OCI-LY1 (cell line): ENCODE data around the gene ZNF554.

Experiments
- H2AFZ ChIP-seq: fragments of 200-600 bp; sonication (generic), shearing (Covaris generic); 2 replicates; pipeline ENCODE4 v1.6.0; 2014; ENCODE audit warnings: antibody characterized with exemption, mild to moderate bottlenecking, low read length
- H3F3A ChIP-seq: fragments of 200-600 bp; sonication (generic), shearing (Covaris generic); 2 replicates; pipeline ENCODE4 v1.6.0; 2014; ENCODE audit warnings: mild to moderate bottlenecking, antibody characterized with exemption, low read length, moderate library complexity; ENCODE audit not compliant: insufficient read depth
- H3K27ac ChIP-seq: fragments of 200-600 bp; sonication (generic); 2 replicates; pipeline ENCODE4 v1.5.1; 2014; ENCODE audit warnings: low read length, mixed run types, mild to moderate bottlenecking, low read depth; ENCODE audit not compliant: poor library complexity, severe bottlenecking
- H3K27me3 ChIP-seq: fragments of 200-600 bp; sonication (generic); 2 replicates; pipeline ENCODE4 v1.6.0; 2014; ENCODE audit warnings: antibody characterized with exemption, mild to moderate bottlenecking, low read length, moderate library complexity; ENCODE audit not compliant: insufficient read depth
- H3K36me3 ChIP-seq: fragments of 200-600 bp; sonication (generic); 2 replicates; pipeline ENCODE4 v1.6.1; 2014; ENCODE audit warnings: mild to moderate bottlenecking, antibody characterized with exemption, low read length, moderate library complexity, mixed read lengths; ENCODE audit not compliant: insufficient read depth
- H3K4me1 ChIP-seq: fragments of 200-600 bp; sonication (generic); 2 replicates; pipeline ENCODE4 v1.5.1; 2014; ENCODE audit warnings: mild to moderate bottlenecking, low read length, moderate library complexity; ENCODE audit not compliant: insufficient read depth, severe bottlenecking
- H3K4me2 ChIP-seq: fragments of 200-600 bp; sonication (generic), shearing (Covaris generic); 2 replicates; pipeline ENCODE4 v1.6.1; 2014; ENCODE audit warnings: low read length
- H3K4me3 ChIP-seq: fragments of 200-600 bp; sonication (generic); 2 replicates; pipeline ENCODE4 v1.5.1; 2014; ENCODE audit warnings: low read length, low read depth, mild to moderate bottlenecking, mixed read lengths; ENCODE audit not compliant: poor library complexity, severe bottlenecking
- H3K79me2 ChIP-seq: fragments of 200-600 bp; shearing (Covaris generic); 2 replicates; pipeline ENCODE4 v1.6.1; 2016; ENCODE audit warnings: mixed run types, low read length, mixed read lengths; ENCODE audit not compliant: insufficient read depth
- H3K9ac ChIP-seq: fragments of 200-600 bp; sonication (generic), shearing (Covaris generic); 2 replicates; pipeline ENCODE4 v1.6.1; 2014; ENCODE audit warnings: mild to moderate bottlenecking, low read length, mixed read lengths
- H3K9me2 ChIP-seq: fragments of 200-600 bp; sonication (generic), shearing (Covaris generic); 2 replicates; pipeline ENCODE4 v1.6.1; 2014; ENCODE audit warnings: low read depth, mild to moderate bottlenecking, low read length, mixed read lengths
- H3K9me3 ChIP-seq: fragments of 200-600 bp; shearing (Covaris generic); 2 replicates; pipeline ENCODE4 v1.6.1; 2014; ENCODE audit warnings: low read length, mixed read lengths
- H4K20me1 ChIP-seq: fragments of 200-600 bp; sonication (generic), shearing (Covaris generic); 2 replicates; pipeline ENCODE4 v1.6.0; 2016; ENCODE audit warnings: mild to moderate bottlenecking, low read length; ENCODE audit not compliant: insufficient read depth
- EZH2 ChIP-seq: fragments of 200-600 bp; sonication (generic), shearing (Covaris generic); IDR thresholded peaks from 2 replicates; pipeline ENCODE4 v1.8.0; 2017; ENCODE audit warnings: borderline replicate concordance, mixed run types, mild to moderate bottlenecking, antibody characterized with exemption, low read length, moderate library complexity, mixed read lengths
- TF ChIP-seq, protein P1 (sequence below): fragments of 200-600 bp; sonication (generic), shearing (Covaris generic); IDR thresholded peaks from 2 replicates; pipeline ENCODE4 v1.5.1; 2017; ENCODE audit warnings: mild to moderate bottlenecking, antibody characterized with exemption, low read length, moderate library complexity, mixed read lengths

ZNF554 gene

DNA sequence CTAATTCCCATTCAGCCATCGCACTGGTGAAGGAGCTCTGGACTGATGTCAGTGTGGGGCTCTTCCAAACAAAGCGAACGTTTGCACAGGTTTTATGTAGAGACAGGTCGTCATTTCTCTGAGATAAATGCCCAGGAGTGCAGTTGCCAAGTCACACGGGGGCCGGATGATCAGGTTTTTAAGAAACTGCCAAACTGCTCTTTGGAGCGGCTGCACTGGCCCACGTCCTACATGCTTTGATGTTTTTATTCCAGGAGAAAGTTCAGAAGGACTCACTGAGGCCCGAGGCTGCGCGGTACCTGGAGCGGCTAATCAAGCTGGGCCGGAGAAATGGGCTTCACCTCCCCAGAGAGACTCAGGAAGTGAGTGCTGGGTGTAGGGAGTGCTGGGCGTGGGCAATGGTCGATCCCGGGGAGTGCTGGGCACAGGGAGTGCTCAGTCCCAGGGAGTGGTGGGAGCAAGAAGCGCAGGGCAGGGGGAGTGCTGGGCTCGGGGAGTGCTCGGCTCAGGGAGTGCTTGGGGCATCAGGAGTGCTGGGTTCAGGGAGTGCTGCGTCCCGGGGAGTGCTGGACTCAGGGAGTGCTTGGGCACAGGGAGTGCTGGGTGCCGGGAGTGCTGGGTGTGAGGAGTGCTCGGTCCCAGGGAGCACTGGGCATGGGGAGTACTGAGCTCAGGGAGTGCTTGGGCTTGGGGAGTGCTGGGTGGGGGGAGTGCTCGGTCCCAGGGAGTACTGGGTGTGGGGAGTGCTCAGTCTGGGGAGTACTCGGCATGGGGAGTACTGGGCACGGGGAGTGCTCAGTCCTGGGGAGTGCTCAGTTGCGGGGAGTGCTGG, 23.6 kb upstream of the ZNF554 start:
- Histone ChIP-seq H3K9me3 (no peaks in the 10 kb centered on the region), H3K79me2 (no peaks in the 10 kb centered on the region), H2AFZ (no peak overlapping the region), H3K9me2 (no peaks in the 10 kb centered on the region), H3K4me1 (no peaks in the 10 kb centered on the region), H3F3A (no peaks in the 10 kb centered on the region), H3K4me2 (no peak overlapping the region), H3K36me3 (peaks cover 93% of the 10 kb centered on the region), H3K9ac (no peak overlapping the region), H3K4me3 (no peak overlapping the region), H4K20me1 (no peaks in the 10 kb centered on the region), H3K27me3 (no peaks in the 10 kb centered on the region), H3K27ac (no peak overlapping the region)
- TF ChIP-seq, protein P1, sequence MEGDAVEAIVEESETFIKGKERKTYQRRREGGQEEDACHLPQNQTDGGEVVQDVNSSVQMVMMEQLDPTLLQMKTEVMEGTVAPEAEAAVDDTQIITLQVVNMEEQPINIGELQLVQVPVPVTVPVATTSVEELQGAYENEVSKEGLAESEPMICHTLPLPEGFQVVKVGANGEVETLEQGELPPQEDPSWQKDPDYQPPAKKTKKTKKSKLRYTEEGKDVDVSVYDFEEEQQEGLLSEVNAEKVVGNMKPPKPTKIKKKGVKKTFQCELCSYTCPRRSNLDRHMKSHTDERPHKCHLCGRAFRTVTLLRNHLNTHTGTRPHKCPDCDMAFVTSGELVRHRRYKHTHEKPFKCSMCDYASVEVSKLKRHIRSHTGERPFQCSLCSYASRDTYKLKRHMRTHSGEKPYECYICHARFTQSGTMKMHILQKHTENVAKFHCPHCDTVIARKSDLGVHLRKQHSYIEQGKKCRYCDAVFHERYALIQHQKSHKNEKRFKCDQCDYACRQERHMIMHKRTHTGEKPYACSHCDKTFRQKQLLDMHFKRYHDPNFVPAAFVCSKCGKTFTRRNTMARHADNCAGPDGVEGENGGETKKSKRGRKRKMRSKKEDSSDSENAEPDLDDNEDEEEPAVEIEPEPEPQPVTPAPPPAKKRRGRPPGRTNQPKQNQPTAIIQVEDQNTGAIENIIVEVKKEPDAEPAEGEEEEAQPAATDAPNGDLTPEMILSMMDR: no peak
- TF ChIP-seq EZH2: no peak

DNA sequence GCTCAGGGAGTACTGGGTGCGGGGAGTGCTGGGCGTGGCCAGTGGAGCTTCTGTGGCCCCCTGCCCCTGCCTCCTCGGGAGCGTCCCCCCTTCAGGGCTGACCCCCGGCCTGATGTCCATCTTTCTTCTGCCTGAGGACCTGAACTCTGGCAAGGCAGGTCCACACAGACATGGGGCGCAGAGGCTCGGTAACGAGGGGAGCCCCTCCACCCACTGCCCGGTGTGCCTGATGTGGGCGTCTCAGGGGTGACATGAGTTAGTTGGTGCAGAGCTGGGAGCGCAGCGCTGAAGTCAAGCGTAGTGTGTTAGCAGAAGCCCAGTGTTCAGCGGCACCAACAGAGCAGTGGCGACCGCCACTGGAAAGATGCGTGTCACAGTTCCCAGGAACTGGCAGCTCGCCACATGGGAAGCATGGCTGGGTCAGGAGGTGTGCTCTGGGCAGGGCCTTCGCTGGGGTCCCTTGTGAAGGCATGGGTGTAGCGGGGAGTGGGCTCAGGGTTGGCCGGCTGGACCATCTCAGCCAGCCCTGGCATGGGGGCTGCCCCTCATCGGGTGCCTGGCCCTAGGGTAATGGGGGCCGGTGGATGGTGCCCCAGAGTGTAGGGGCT, 22.9 kb upstream of the ZNF554 start:
- Histone ChIP-seq H3K4me2 (no peak overlapping the region), H3K4me3 (no peak overlapping the region), H3K9ac (no peak overlapping the region), H3K27me3 (no peaks in the 10 kb centered on the region), H3F3A (no peaks in the 10 kb centered on the region), H3K4me1 (no peaks in the 10 kb centered on the region), H4K20me1 (no peaks in the 10 kb centered on the region), H3K27ac (no peak overlapping the region), H3K36me3 (peaks cover 93% of the 10 kb centered on the region), H3K9me2 (no peaks in the 10 kb centered on the region), H3K79me2 (no peaks in the 10 kb centered on the region), H3K9me3 (no peaks in the 10 kb centered on the region), H2AFZ (no peak overlapping the region)
- TF ChIP-seq, protein P1: no peak
- no peak for TF ChIP-seq EZH2

DNA sequence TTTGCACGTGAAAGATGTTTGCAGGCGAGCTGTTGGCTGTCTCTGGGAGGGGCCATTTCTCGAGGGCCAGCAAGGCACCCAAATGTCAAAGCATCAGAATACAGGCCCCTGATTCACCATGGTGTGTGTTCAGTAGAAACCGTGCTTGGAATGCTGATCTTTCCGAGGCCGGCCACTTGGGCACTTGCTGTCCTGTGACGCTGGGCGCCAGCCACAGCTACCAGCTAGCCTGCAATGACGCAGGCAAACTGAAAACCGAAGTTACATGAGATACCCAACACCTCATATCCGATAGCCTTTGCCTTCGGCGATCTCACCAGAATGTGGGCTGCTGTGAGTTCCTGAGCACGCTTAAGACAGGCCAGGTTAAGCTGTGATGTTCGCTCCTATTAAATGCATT, 22.4 kb upstream of the ZNF554 start:
- H3F3A ChIP-seq: no peaks in the 10 kb centered on the region
- H3K36me3 ChIP-seq: peaks cover 93% of the 10 kb centered on the region
- no peak overlapping the region for H2AFZ ChIP-seq
- no peaks in the 10 kb centered on the region for H3K4me1 ChIP-seq
- H3K79me2 ChIP-seq: no peaks in the 10 kb centered on the region
- TF ChIP-seq EZH2: no peak
- TF ChIP-seq, protein P1: no peak
- no peak overlapping the region for H3K9ac ChIP-seq
- no peaks in the 10 kb centered on the region for H3K27me3 ChIP-seq
- no peaks in the 10 kb centered on the region for H3K9me3 ChIP-seq
- H3K4me3 ChIP-seq: no peak overlapping the region
- no peaks in the 10 kb centered on the region for H4K20me1 ChIP-seq
- H3K4me2 ChIP-seq: no peak overlapping the region
- no peaks in the 10 kb centered on the region for H3K9me2 ChIP-seq
- H3K27ac ChIP-seq: no peak overlapping the region
